BLaER1 treated with 17β-estradiol and CSF1 and Interleukin-3, amounts not matched to agents 10 nM and 100 nM (cell line): ENCODE measurements around the gene COL9A3.

Source experiments
- H3K27ac ChIP-seq, 11 experiments: shearing (Covaris generic); formaldehyde crosslinking; 2 replicates each; pipeline ENCODE4 v1.8.1; 2022
- H3K27me3 ChIP-seq, 11 experiments: shearing (Covaris generic); formaldehyde crosslinking; 2 replicates each; pipeline ENCODE4 v1.8.1; 2022
- H3K36me3 ChIP-seq, 11 experiments: shearing (Covaris generic); formaldehyde crosslinking; 2 replicates each; pipeline ENCODE4 v1.8.1; 2022
- H3K4me1 ChIP-seq, 10 experiments: shearing (Covaris generic); formaldehyde crosslinking; 2 replicates each; pipeline ENCODE4 v1.8.1; 2022
- H3K4me2 ChIP-seq, 11 experiments: shearing (Covaris generic); formaldehyde crosslinking; 2 replicates each; pipeline ENCODE4 v1.8.1; 2022
- H3K4me3 ChIP-seq, 10 experiments: shearing (Covaris generic); formaldehyde crosslinking; 2 replicates each; pipeline ENCODE4 v1.8.1; 2022
- H3K9ac ChIP-seq, 11 experiments: shearing (Covaris generic); formaldehyde crosslinking; 2 replicates each; pipeline ENCODE4 v1.8.1; 2022
- H3K9me3 ChIP-seq, 11 experiments: shearing (Covaris generic); formaldehyde crosslinking; replicated peaks in 1 of 11; 2 replicates each; pipeline ENCODE4 v1.8.1; 2022
- H4K20me1 ChIP-seq, 11 experiments: shearing (Covaris generic); formaldehyde crosslinking; 2 replicates each; pipeline ENCODE4 v1.8.1; 2022
- Cebpa-rat ChIP-seq, 11 experiments: shearing (Covaris generic); IDR thresholded peaks; 2 replicates each; pipeline ENCODE4 v1.8.1; 2022

COL9A3 gene

DNA sequence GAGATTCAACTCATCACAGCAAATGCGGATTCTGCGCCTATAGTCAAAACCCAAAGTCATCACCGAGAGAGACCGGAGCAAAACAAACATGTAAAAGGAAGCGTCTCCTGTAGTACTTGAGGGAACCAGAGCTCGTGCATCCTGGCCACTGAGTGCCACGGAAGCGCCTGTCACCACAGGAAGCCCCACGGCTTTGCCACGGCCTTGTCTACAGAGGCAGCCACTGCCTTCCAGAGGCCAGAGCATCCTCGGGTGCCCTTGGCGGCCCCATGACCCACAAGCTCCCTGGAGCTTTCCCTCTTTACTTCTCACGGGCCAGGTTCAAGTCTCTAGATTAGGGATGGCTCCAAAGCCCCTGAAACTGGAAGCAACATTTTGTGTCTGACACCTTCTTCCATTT lies 37.3 kb downstream of the COL9A3 start:
- peaks cover 0 to 68% (median 27%) of the 10 kb centered on the region in 11 experiments; a peak in 15 of 22 replicates for H4K20me1 ChIP-seq
- peaks cover 0 to 5% (median 0%) of the 10 kb centered on the region in 11 experiments; a peak in 1 of 22 replicates for H3K9me3 ChIP-seq
- peaks cover 12 to 50% (median 25%) of the 10 kb centered on the region in 10 experiments for H3K4me1 ChIP-seq
- no peaks in the 10 kb centered on the region for H3K27me3 ChIP-seq
- TF ChIP-seq Cebpa-rat (IDR thresholded peaks at IDR 0.05): no peak
- H3K4me2 ChIP-seq: no peak overlapping the region
- H3K9ac ChIP-seq: no peak overlapping the region
- H3K27ac ChIP-seq: no peak overlapping the region
- H3K4me3 ChIP-seq: no peak overlapping the region
- H3K36me3 ChIP-seq: peaks cover 52 to 84% (median 75%) of the 10 kb centered on the region in 11 experiments

DNA sequence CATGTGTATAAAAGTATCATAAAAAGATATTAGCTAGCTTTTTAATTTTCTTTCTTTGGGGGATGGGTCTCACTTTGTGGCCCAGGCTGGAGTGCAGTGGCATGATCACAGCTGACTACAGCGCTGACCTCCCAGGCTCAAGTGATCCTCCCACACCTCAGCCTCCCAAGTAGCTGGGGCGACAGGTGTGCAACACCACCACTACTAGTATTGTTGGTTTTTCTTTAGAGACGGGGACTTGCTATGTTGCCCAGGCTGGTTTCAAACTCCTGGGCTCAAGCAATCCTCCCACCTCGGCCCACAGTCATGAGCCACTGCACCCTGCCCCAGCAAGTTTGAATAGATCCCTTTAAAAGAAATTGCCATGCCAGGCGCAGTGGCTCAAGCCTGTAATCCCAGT lies 38.3 kb downstream of the COL9A3 start:
- Histone ChIP-seq H3K36me3 (peaks cover 48 to 77% (median 69%) of the 10 kb centered on the region in 11 experiments), H3K27ac (no peak overlapping the region), H3K27me3 (peaks cover 0 to 6% (median 2%) of the 10 kb centered on the region in 11 experiments; a peak in 9 of 22 replicates), H3K4me2 (no peak overlapping the region), H4K20me1 (peaks cover 0 to 68% (median 37%) of the 10 kb centered on the region in 11 experiments; a peak in 18 of 22 replicates), H3K9me3 (peaks cover 0 to 5% (median 0%) of the 10 kb centered on the region in 11 experiments; a peak in 1 of 22 replicates), H3K4me1 (peaks cover 22 to 58% (median 35%) of the 10 kb centered on the region in 10 experiments), H3K9ac (no peak overlapping the region), H3K4me3 (no peak overlapping the region)
- TF ChIP-seq Cebpa-rat (IDR thresholded peaks at IDR 0.05): no peak

DNA sequence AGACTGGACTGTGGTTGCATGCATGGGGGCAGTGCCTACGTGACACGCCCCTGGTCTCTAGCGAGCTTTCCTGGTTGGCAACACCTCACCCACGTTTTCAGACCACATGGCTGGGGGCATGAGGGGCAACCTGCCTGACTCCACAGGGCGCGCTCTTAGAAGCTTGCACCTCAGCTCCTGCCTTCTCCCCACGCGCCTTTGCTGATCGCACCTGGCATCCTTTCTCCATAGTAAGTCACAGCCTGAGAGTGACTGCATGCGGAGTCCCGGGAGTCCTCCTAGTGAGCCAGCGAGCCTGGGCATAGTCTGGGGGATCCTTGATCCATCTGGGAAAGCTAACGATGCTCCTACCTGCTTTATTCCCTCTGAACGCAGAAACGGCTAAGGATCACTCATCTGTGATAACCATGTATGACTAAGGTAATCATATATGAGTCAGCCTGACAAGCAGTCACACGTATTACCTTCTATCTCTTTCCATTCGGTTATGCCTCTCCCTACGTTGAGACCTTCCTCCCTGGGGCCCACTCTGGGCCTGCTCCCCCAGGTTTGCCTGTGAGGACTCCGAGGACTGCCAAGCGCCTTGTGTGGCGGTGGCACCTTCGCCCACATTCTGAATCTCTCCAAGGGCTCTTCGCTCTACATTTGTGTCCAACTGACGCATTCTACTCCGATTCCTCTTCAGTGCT lies 40.2 kb downstream of the COL9A3 start:
- Histone ChIP-seq H3K9me3 (peaks cover 0 to 5% (median 0%) of the 10 kb centered on the region in 11 experiments; a peak in 1 of 22 replicates), H3K4me3 (no peak overlapping the region), H3K9ac (no peak overlapping the region), H3K27ac (no peak overlapping the region), H3K27me3 (peaks cover 10 to 18% (median 13%) of the 10 kb centered on the region in 11 experiments; a peak in 15 of 22 replicates), H3K4me2 (peak overlapping the region in 6 of 11 experiments; percentile 1 to 100 (median 97); a peak in 7 of 22 replicates), H3K4me1 (peaks cover 29 to 59% (median 42%) of the 10 kb centered on the region in 10 experiments), H3K36me3 (peaks cover 42 to 60% (median 53%) of the 10 kb centered on the region in 11 experiments), H4K20me1 (peaks cover 0 to 63% (median 37%) of the 10 kb centered on the region in 11 experiments; a peak in 18 of 22 replicates)
- TF ChIP-seq Cebpa-rat (IDR thresholded peaks at IDR 0.05): no peak

DNA sequence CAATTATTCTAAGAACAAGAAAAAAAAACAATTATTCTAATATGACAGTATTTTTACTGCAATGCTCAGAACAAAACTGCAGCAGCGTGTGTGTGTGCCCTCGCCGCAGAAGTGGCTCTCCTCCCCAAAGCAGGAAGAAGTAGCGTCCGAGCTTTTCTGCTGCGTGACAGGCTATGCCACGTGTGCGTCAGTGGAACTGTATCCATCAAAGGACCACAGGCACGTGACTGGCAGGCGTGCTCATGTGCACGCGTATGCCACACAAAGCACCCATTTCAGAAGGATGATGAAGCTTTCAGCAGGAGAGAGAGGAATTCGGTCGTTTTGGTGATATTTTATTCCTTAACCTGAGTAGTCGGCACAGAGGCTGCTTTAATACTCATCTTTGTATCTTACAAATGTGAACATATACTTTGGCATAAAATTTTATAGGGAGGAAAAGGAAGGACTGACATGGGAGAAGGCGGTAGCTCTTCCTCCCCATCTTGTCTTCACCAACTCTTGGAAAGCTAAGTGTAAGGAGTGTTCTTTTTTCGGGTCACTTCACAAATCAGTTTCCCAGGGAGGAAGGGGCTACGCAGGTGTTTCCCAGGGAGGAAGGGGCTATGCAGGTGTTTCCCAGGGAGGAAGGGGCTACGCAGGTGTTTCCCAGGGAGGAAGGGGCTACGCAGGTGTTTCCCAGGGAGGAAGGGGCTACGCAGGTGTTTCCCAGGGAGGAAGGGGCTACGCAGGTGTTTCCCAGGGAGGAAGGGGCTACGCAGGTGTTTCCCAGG lies 41.4 kb downstream of the COL9A3 start:
- H3K4me3 ChIP-seq: peak overlapping the region in 4 of 10 experiments; percentile 21 to 84 (median 50); a peak in 5 of 20 replicates
- peak overlapping the region; percentile 40 to 100 (median 97); a peak in 21 of 22 replicates for H3K4me2 ChIP-seq
- peak overlapping the region in 2 of 11 experiments; percentile 87; a peak in 4 of 22 replicates for H3K9ac ChIP-seq
- TF ChIP-seq Cebpa-rat (IDR thresholded peaks at IDR 0.05): no peak
- H3K4me1 ChIP-seq: peaks cover 30 to 66% (median 54%) of the 10 kb centered on the region in 10 experiments
- peaks cover 10 to 18% (median 13%) of the 10 kb centered on the region in 11 experiments; a peak in 15 of 22 replicates for H3K27me3 ChIP-seq
- H3K27ac ChIP-seq: peak overlapping the region in 4 of 11 experiments; percentile 13 to 49 (median 34); a peak in 7 of 22 replicates
- peaks cover 0 to 5% (median 0%) of the 10 kb centered on the region in 11 experiments; a peak in 1 of 22 replicates for H3K9me3 ChIP-seq
- H3K36me3 ChIP-seq: peaks cover 35 to 50% (median 43%) of the 10 kb centered on the region in 11 experiments
- peaks cover 0 to 54% (median 31%) of the 10 kb centered on the region in 11 experiments; a peak in 18 of 22 replicates for H4K20me1 ChIP-seq

DNA sequence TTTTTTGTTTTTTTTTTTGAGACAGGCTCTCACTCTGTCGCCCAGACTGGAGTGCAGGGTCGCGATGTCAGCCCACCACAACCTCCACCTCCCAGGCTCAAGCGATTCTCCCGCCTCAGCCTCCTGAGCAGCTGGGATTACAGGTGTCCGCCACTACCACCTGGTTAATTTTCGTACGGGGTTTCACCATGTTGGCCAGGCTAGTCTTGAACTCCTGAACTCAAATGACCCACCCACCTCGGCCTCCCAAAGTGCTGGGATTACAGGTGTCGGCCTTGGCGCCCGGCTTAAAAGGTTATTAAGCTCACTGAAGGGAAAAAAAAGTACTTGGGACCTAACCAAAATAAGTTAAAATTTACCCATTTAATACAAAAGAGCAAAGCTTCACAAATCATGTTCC lies 42.9 kb downstream of the COL9A3 start:
- H3K27me3 ChIP-seq: peaks cover 10 to 18% (median 13%) of the 10 kb centered on the region in 11 experiments; a peak in 16 of 22 replicates
- peaks cover 0 to 50% (median 31%) of the 10 kb centered on the region in 11 experiments; a peak in 18 of 22 replicates for H4K20me1 ChIP-seq
- peaks cover 30 to 67% (median 56%) of the 10 kb centered on the region in 10 experiments for H3K4me1 ChIP-seq
- H3K4me2 ChIP-seq: peak overlapping the region; percentile 95 to 100 (median 97)
- peaks cover 0 to 5% (median 0%) of the 10 kb centered on the region in 11 experiments; a peak in 1 of 22 replicates for H3K9me3 ChIP-seq
- H3K9ac ChIP-seq: peak overlapping the region in 10 of 11 experiments; percentile 34 to 91 (median 84); a peak in 15 of 22 replicates
- H3K27ac ChIP-seq: peak overlapping the region in 3 of 11 experiments; percentile 76 to 87 (median 83); a peak in 4 of 22 replicates
- TF ChIP-seq Cebpa-rat (IDR thresholded peaks at IDR 0.05): no peak
- peak overlapping the region in 8 of 10 experiments; percentile 72 to 84 (median 77); a peak in 14 of 20 replicates for H3K4me3 ChIP-seq
- peaks cover 20 to 35% (median 28%) of the 10 kb centered on the region in 11 experiments for H3K36me3 ChIP-seq

DNA sequence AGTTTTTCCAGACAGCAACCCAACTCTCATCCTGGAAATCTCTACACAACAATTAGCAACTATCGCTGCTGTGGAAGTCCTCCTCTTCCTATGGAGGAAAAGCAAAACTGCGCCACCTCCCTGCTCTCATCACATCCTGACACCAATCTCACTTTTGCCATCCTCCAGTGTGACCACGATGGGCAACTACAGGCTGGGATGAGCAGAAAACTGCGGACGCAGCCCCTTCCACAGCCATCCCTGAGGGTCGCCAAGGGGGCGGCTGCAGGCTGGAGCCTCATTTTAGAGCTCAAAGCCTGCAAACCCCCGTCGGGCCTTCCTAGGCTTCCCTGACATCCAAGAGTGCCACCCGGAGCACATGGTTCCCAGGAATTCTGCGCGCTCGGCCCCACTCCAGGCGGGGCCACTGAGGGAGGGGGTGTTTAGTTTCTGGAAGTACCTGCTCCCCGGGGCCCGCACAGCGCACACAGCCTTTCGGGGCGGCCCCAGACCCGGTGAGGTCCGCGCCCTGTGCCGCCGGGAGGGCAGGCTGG lies 43.6 kb downstream of the COL9A3 start:
- Histone ChIP-seq H3K36me3 (peaks cover 13 to 28% (median 21%) of the 10 kb centered on the region in 11 experiments), H3K4me1 (peaks cover 30 to 60% (median 56%) of the 10 kb centered on the region in 10 experiments), H3K4me3 (peak overlapping the region; percentile 72 to 84 (median 75)), H3K9me3 (peaks cover 0 to 5% (median 0%) of the 10 kb centered on the region in 11 experiments; a peak in 1 of 22 replicates), H4K20me1 (peaks cover 0 to 43% (median 27%) of the 10 kb centered on the region in 11 experiments; a peak in 18 of 22 replicates), H3K27ac (peak overlapping the region in 9 of 11 experiments; percentile 60 to 87 (median 83); a peak in 18 of 22 replicates), H3K4me2 (peak overlapping the region; percentile 95 to 100 (median 97)), H3K27me3 (peaks cover 10 to 18% (median 13%) of the 10 kb centered on the region in 11 experiments; a peak in 16 of 22 replicates), H3K9ac (peak overlapping the region; percentile 76 to 91 (median 84))
- TF ChIP-seq Cebpa-rat (IDR thresholded peaks at IDR 0.05): no peak

DNA sequence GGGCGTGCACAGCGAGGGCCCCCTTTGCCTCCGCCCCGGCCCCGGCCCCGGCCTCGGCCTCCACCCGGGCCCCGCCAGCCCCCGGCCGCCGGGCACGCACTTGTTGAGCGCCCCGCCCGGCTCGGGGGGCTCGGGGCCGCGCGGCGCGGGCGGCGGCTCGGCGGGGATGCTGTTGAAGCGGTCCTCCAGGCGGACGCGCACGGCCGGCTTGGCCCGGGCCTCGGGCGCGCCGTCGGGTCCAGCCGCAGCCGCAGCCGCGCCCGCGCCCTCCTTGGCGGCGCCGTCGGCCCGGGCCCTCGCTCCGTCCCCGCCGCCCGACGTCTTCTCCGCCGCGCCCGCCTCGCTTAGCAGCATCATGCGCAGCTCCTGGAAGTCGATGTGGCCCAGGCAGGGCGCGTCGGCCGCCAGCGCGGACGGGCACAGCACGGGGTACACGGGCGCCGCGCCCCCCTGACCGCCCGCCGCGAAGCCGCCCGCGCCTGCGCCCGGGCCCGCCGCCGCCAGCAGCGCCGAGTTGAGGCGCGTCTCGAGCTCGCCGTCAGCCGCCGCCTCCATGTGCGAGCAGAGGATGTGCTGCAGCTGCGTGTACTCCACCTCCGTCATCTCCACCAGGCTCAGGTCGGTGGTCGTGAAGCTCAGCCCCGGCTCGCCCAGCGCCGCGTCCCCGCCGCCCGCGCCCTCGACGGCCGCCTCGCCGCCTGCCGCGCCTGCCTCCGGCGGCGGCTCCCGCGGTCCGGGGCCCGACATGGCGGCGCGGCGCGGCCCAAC lies 44.3 kb downstream of the COL9A3 start:
- H3K27ac ChIP-seq: peak overlapping the region in 10 of 11 experiments; percentile 60 to 87 (median 83); a peak in 20 of 22 replicates
- TF ChIP-seq Cebpa-rat (IDR thresholded peaks at IDR 0.05): no peak
- H3K9me3 ChIP-seq: peaks cover 0 to 5% (median 0%) of the 10 kb centered on the region in 11 experiments; a peak in 1 of 22 replicates
- peak overlapping the region; percentile 95 to 100 (median 97) for H3K4me2 ChIP-seq
- H3K4me3 ChIP-seq: peak overlapping the region; percentile 72 to 84 (median 75)
- H3K36me3 ChIP-seq: peaks cover 11 to 21% (median 15%) of the 10 kb centered on the region in 11 experiments
- H3K27me3 ChIP-seq: peaks cover 10 to 18% (median 13%) of the 10 kb centered on the region in 11 experiments; a peak in 16 of 22 replicates
- peaks cover 0 to 43% (median 27%) of the 10 kb centered on the region in 11 experiments; a peak in 18 of 22 replicates for H4K20me1 ChIP-seq
- H3K4me1 ChIP-seq: peaks cover 30 to 60% (median 56%) of the 10 kb centered on the region in 10 experiments
- peak overlapping the region; percentile 76 to 91 (median 84) for H3K9ac ChIP-seq
